Right lobe of liver (tissue), 4 donors: ENCODE results near the gene PRR12.

Experiments
- POLR2A ChIP-seq: fragments of 450-650 bp; IDR thresholded peaks from one replicate; pipeline ENCODE4 v1.6.1; 2017; ENCODE audit warnings: antibody characterized with exemption, mild to moderate bottlenecking
- TF ChIP-seq, protein P1 (sequence below), 4 donors: fragments of 200-600 bp in 3 of 4; fragments of 450-650 bp in 1 of 4; IDR thresholded peaks; one replicate each; pipeline versions ENCODE4 v1.5.1 to v1.8.0; 2016 to 2022; ENCODE audit warnings: antibody characterized with exemption in 4 of 4, mild to moderate bottlenecking in 2 of 4
- donor health status: DM: no; HTN: no; CAD: no.
- donor health status: DM: no; HTN: no; CAD: no.
- donor health status: DM: no; HTN: yes; CAD: no.

DNA sequence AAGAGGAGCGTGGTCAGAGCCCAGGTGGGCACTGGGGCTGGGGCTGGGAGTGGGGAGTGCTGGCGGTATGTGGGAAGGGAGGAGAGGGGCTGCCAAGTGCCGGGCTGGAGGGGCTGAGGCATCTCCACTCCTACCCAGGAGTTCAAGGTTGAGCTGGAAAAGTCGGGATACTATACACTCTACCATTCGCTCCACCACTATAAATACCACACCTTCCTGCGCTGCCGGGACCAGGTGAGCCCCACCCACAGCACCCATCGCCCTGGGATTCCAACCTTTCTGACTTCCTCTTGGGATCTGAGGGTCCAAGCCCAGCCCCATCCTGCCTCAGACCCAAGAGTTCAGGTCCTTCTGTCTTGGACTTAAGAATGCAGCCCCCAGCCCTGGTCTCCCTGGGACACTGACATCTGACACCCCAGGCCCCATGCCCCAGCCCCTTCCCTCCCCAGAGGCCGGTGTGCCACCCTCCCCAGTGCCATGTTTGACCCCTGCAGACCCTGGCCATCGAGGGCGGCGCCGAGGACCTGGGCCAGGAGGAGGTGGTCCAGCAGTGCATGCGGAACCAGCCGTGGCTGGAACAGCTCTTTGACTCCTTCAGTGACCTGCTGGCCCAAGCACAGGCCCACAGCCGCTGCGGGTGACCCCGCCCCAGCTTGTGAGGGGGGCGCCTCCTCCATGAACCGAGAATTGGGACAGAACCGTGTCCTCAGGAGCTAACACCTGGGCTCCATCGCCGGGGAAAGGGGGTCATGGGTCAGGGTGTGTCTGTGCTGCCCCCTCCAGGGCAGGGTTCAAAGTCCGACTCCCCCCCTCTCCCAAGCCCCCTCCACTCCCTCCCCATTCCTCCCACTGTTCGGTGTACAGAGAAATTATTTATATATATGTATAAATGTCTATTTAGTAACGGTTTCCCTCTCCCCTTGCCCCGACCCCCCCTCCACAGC, 34.3 kb downstream of the PRR12 start:
- TF ChIP-seq, protein P1, sequence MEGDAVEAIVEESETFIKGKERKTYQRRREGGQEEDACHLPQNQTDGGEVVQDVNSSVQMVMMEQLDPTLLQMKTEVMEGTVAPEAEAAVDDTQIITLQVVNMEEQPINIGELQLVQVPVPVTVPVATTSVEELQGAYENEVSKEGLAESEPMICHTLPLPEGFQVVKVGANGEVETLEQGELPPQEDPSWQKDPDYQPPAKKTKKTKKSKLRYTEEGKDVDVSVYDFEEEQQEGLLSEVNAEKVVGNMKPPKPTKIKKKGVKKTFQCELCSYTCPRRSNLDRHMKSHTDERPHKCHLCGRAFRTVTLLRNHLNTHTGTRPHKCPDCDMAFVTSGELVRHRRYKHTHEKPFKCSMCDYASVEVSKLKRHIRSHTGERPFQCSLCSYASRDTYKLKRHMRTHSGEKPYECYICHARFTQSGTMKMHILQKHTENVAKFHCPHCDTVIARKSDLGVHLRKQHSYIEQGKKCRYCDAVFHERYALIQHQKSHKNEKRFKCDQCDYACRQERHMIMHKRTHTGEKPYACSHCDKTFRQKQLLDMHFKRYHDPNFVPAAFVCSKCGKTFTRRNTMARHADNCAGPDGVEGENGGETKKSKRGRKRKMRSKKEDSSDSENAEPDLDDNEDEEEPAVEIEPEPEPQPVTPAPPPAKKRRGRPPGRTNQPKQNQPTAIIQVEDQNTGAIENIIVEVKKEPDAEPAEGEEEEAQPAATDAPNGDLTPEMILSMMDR (IDR thresholded peaks at IDR 0.05) = no peak
- no peak for TF ChIP-seq POLR2A
